ENCODE measurements around the gene SLC25A46. TPM values are rescaled to one million over a fixed set of nuclear protein-coding genes. Genes with fewer than 3 reads are reported as not detected.
A peak's percentile ranks its signal among the peaks of the same experiment; 100 is the strongest.

SLC25A46 gene
- polyA plus RNA-seq, 4 donors: 24.6 to 46.1 (median 26.7) TPM

DNA sequence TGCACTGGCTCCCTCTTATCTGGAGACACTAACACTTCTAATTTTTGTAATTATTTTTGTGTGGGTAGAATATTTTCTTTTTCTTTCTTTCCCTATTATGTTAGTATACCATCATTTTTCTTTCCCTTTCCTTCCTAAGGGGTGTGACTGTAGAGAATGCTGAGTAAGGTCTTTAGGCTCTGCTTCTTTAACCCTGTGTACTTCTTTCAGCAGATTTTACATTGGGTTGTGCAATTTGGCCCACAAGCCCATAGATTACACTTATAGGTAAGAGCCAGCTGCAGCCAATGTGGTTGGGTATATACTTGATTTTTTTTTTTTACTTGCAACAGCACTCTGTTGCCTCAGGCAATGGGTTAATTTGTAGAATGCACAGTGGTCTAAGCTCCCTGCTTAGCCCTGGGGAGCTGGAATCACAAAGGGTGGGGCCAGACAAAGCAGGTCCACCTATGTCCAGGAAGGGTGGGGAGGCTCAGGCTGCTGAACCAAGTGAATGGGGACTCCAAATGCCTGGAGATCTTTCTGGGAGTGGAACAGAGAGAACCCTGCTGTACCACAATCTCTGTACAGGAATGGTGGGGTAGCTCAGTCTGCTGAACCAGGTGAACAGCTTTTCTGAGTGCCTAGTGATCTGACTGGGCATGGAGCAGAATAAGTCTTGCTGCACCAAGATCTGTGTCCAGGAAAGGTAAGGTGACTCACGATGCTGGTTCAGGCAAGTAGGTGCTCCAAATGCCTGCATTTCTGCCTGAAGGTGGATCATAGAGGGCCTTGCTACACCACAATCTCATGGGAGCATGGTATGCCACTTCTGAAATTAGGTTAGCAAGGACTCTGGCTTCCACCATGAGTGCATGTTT lies 64.9 kb downstream of the SLC25A46 start:
- Histone ChIP-seq H3K27ac (ENCODE audit: low read depth in 1 of 3, low read length in 2 of 3) (no peak overlapping the region), H3K4me1 (ENCODE audit: control insufficient read depth in 3 of 3, insufficient read depth in 2 of 3, low read depth in 1 of 3, low read length in 2 of 3) (no peaks in the 10 kb centered on the region), H3K9me3 (ENCODE audit: control insufficient read depth in 2 of 2, insufficient read depth in 1 of 2, low read depth in 1 of 2, low read length in 1 of 2) (peaks cover 0 to 8% of the 10 kb centered on the region in 2 donors), H3K27me3 (ENCODE audit: control insufficient read depth in 3 of 3, insufficient read depth in 3 of 3, low read length in 3 of 3) (no peaks in the 10 kb centered on the region), H3K36me3 (ENCODE audit: control insufficient read depth in 3 of 3, insufficient read depth in 2 of 3, low read depth in 1 of 3, low read length in 3 of 3) (no peaks in the 10 kb centered on the region), H3K4me3 (ENCODE audit: low read depth in 1 of 3, low read length in 3 of 3) (no peak overlapping the region)
- no peak for DNase-seq
- FAIRE-seq: no peak
- 79 to 84% (median 83%) methylated on average over 1 of the region's 1 CpG for WGBS, 3 donors

DNA sequence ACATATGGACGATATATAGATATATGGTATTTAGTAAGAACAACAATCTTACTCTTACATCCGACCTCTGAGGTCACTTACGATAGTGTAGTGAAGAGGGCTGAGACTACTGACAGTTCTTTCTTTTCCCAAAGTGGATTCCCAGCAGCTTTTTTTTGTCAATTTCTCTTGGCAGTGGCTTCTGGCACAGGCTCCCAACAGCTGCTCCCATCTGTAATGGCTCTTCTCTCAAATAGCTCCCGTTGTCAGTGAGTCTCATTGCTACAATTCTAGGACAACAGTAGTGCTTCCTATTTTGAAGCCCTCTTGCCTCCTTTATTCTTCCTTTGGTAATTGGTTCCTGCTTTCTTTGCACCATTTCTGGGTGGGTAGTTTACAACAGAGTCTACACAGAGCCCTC lies 68.4 kb downstream of the SLC25A46 start:
- H3K9me3 ChIP-seq (ENCODE audit: control insufficient read depth in 2 of 2, insufficient read depth in 1 of 2, low read depth in 1 of 2, low read length in 1 of 2): peaks cover 0 to 11% of the 10 kb centered on the region in 2 donors
- 61 to 74% (median 66%) methylated on average over 4 of the region's 4 CpGs for WGBS, 3 donors
- DNase-seq (peak in 1 of 2 donors; percentile 34), FAIRE-seq (no peak)
- H3K36me3 ChIP-seq (ENCODE audit: control insufficient read depth in 3 of 3, insufficient read depth in 2 of 3, low read depth in 1 of 3, low read length in 3 of 3): no peaks in the 10 kb centered on the region
- H3K4me1 ChIP-seq (ENCODE audit: control insufficient read depth in 3 of 3, insufficient read depth in 2 of 3, low read depth in 1 of 3, low read length in 2 of 3): no peaks in the 10 kb centered on the region
- H3K4me3 ChIP-seq (ENCODE audit: low read depth in 1 of 3, low read length in 3 of 3): no peak overlapping the region
- H3K27me3 ChIP-seq (ENCODE audit: control insufficient read depth in 3 of 3, insufficient read depth in 3 of 3, low read length in 3 of 3): no peaks in the 10 kb centered on the region
- no peak overlapping the region for H3K27ac ChIP-seq (ENCODE audit: low read depth in 1 of 3, low read length in 2 of 3)

DNA sequence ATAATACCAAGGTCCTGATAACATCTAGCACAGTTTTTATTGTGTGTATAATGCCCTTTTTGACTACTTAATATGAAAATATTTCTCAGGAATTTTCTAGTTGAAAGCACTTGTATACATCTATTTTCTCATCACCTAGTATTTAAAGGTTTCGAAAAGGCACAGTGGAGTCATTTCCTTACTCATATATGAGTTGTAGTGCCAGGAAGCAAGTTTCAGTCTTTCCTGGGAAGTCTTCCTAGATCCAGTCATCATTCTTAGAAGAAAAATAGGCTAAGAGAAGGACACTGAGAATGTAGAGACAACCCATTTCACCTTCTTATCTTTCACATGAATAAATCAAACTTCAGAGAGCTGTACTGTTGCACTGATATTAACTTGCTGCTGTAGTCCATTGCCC lies 70.2 kb downstream of the SLC25A46 start:
- Histone ChIP-seq H3K27ac (ENCODE audit: low read depth in 1 of 3, low read length in 2 of 3) (no peak overlapping the region), H3K36me3 (ENCODE audit: control insufficient read depth in 3 of 3, insufficient read depth in 2 of 3, low read depth in 1 of 3, low read length in 3 of 3) (no peaks in the 10 kb centered on the region), H3K9me3 (ENCODE audit: control insufficient read depth in 2 of 2, insufficient read depth in 1 of 2, low read depth in 1 of 2, low read length in 1 of 2) (peaks cover 0 to 5% of the 10 kb centered on the region in 2 donors), H3K27me3 (ENCODE audit: control insufficient read depth in 3 of 3, insufficient read depth in 3 of 3, low read length in 3 of 3) (no peaks in the 10 kb centered on the region), H3K4me3 (ENCODE audit: low read depth in 1 of 3, low read length in 3 of 3) (no peak overlapping the region), H3K4me1 (ENCODE audit: control insufficient read depth in 3 of 3, insufficient read depth in 2 of 3, low read depth in 1 of 3, low read length in 2 of 3) (no peaks in the 10 kb centered on the region)
- 79 to 95% (median 93%) methylated on average over 1 of the region's 1 CpG for WGBS, 3 donors
- FAIRE-seq (no peak), DNase-seq (no peak)

Other genes starting within 250 kb of the SLC25A46 start
- gene TMEM232, start 12.3 kb upstream of the SLC25A46 start, polyA plus RNA-seq: 1 to 10 TPM in 2 of 4 donors, under 1 TPM in 2; 0.27 to 2.5 (median 1.0) TPM

All from small intestine (tissue), 7 donors.